Upper lobe of left lung (tissue), 6 donors: Measurements from ENCODE around the gene RALGAPA2. TPM values are rescaled to one million over a fixed set of nuclear protein-coding genes. Genes with fewer than 3 reads are reported as not detected.

ENCODE experiments used
- ATAC-seq, 2 donors: fragments of 200-7000 bp; cut with Tn5 transposase; one replicate each; pipeline ENCODE4 v1.9.1; 2022; ENCODE audit warnings: mild to moderate bottlenecking in 2 of 2, moderate library complexity in 2 of 2; ENCODE audit not compliant: low FRiP score in 2 of 2
- DNase-seq, 2 donors: peaks; one replicate each; pipeline ENCODE4 v3.0.0-alpha.2; 2019 to 2020
- H3K27ac ChIP-seq, 4 donors: fragments of 200-600 bp; sonication (generic); one replicate each; pipeline ENCODE4 v1.5.1; 2016 to 2019
- H3K27me3 ChIP-seq, 4 donors: fragments of 200-600 bp; sonication (generic); one replicate each; pipeline ENCODE4 v1.5.1; 2017 to 2019
- H3K36me3 ChIP-seq, 4 donors: fragments of 200-600 bp; sonication (generic); one replicate each; pipeline ENCODE4 v1.5.1; 2016 to 2019
- H3K4me1 ChIP-seq, 4 donors: fragments of 200-600 bp; sonication (generic); one replicate each; pipeline ENCODE4 v1.5.1; 2018 to 2019
- H3K4me3 ChIP-seq, 4 donors: fragments of 200-600 bp; sonication (generic); one replicate each; pipeline ENCODE4 v1.5.1; 2017 to 2019; ENCODE audit warnings: mild to moderate bottlenecking in 2 of 4, moderate library complexity in 1 of 4
- H3K9me3 ChIP-seq, 4 donors: fragments of 200-600 bp; sonication (generic); one replicate each; pipeline ENCODE4 v1.5.1; 2018 to 2019
- CTCF ChIP-seq, 6 experiments: fragments of 450-650 bp in 4 of 6; fragments of 200-600 bp in 2 of 6; sonication (generic) in 2 of 6; IDR thresholded peaks; one replicate each; pipeline ENCODE4 v1.5.1; 2016 to 2019; ENCODE audit warnings: antibody characterized with exemption in 6 of 6
- EP300 ChIP-seq, 4 donors: sonication (generic); formaldehyde crosslinking; IDR thresholded peaks; one replicate each; pipeline ENCODE4 v1.5.1; 2017; ENCODE audit warnings: antibody characterized with exemption in 4 of 4, control low read depth in 2 of 4
- POLR2A ChIP-seq, 4 donors: fragments of 450-650 bp; IDR thresholded peaks; one replicate each; pipeline ENCODE4 v1.5.1; 2016 to 2017; ENCODE audit warnings: antibody characterized with exemption in 4 of 4, mild to moderate bottlenecking in 2 of 4
- POLR2AphosphoS5 ChIP-seq, 2 donors: sonication (generic); formaldehyde crosslinking; IDR thresholded peaks; one replicate each; pipeline ENCODE4 v1.5.1; 2017; ENCODE audit warnings: antibody characterized with exemption in 2 of 2
- WGBS, 2 donors: methylation state at CpG; one replicate each; pipeline ENCODE4 v1.1.5; 2017 to 2018; 5-methylcytosine and 5-hydroxymethylcytosine counted together
- total RNA-seq, 6 donors: library from RNA; depleted of rRNA in 4 of 6; stranded (reverse); fragments of >200 nt in 4 of 6; gene quantifications; one replicate each; pipeline versions ENCODE4 v1.1.0 to v1.2.1, GENCODE V29; 2016 to 2021
- donor health status: DM: no; HTN: no; CAD: no; lungs with moderate emphysema.
- donor health status: DM: no; HTN: yes; CAD: no; lungs with severe emphysema.

Gene RALGAPA2
- total RNA-seq, 6 donors from 2014 or later = 50.8 to 95.3 (median 65.3) TPM

DNA sequence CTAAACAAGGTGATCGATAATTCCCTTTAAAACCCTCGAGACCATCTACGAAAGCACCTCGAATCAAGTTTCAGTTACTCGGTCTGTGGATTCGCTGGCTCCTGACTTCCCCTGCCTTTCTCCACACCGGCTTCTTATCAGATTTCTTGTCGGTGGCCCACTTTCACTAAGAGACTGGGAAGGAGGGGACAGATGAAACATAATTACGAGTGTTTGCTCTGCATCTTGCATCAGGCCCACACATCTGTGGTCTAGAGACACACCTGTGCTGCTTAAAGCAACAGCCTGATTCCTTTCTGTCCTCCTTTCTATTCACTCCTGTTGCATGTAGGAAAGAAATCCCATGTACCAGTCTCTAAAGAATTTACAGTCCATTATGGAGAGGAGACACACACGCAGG is 306.8 kb downstream of the RALGAPA2 start:
- H3K27ac ChIP-seq = no peak overlapping the region
- 77 to 78% methylated on average over 10 of the region's 10 CpGs for WGBS, 2 donors
- ATAC-seq (no peak), DNase-seq (no peak)
- H3K4me3 ChIP-seq = no peak overlapping the region
- TF ChIP-seq POLR2AphosphoS5 (IDR thresholded peaks at IDR 0.05) = no peak
- no peak for TF ChIP-seq EP300 (IDR thresholded peaks at IDR 0.05)
- TF ChIP-seq POLR2A (IDR thresholded peaks at IDR 0.05) = no peak
- TF ChIP-seq CTCF (IDR thresholded peaks at IDR 0.05) = no peak
- H3K4me1 ChIP-seq = no peaks in the 10 kb centered on the region
- H3K27me3 ChIP-seq = no peaks in the 10 kb centered on the region
- H3K36me3 ChIP-seq = peaks cover 0 to 68% (median 6%) of the 10 kb centered on the region in 4 donors
- H3K9me3 ChIP-seq = no peaks in the 10 kb centered on the region

- no peak for ATAC-seq
These were observed 307.8 kb downstream of the RALGAPA2 start for GRCh38 chr20:20404633-20405032.

DNA sequence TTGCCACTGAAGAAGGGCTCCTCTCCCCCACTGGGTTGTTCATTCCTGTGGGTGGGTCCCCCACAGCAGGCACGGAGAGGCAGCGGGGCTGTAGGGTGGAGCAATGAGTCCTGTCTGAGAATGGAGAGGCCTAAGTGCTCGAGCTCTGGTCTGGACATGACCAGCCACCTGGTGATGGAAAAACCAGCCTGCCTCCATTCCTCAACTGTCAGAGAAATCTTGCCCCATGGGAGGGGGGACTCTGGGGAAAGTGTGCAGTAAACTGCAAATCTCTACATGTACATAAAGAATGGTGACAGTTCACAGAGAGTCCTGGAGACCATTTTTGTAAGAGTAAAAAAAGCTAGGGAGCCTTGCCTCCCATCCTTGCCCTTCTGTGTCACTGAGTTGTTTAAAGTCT is 310.5 kb downstream of the RALGAPA2 start:
- Histone ChIP-seq H3K27me3 (no peaks in the 10 kb centered on the region), H3K9me3 (no peaks in the 10 kb centered on the region), H3K27ac (no peak overlapping the region), H3K4me1 (no peaks in the 10 kb centered on the region), H3K4me3 (no peak overlapping the region), H3K36me3 (peaks cover 0 to 73% (median 12%) of the 10 kb centered on the region in 4 donors)
- WGBS, 2 donors = 78% methylated on average over 3 of the region's 3 CpGs
- ATAC-seq (no peak), DNase-seq (no peak)
- no peak for TF ChIP-seq POLR2AphosphoS5 (IDR thresholded peaks at IDR 0.05)
- TF ChIP-seq EP300 (IDR thresholded peaks at IDR 0.05) = no peak
- no peak for TF ChIP-seq CTCF (IDR thresholded peaks at IDR 0.05)
- TF ChIP-seq POLR2A (IDR thresholded peaks at IDR 0.05) = no peak

More at GRCh38 chr20:20404633-20405032, 307.8 kb downstream of the RALGAPA2 start:
- no peaks in the 10 kb centered on the region for H3K27me3 ChIP-seq
- H3K4me1 ChIP-seq = no peaks in the 10 kb centered on the region
- WGBS, 2 donors = 93 to 97% methylated on average over 5 of the region's 5 CpGs
- H3K9me3 ChIP-seq = no peaks in the 10 kb centered on the region
- DNase-seq = no peak
- H3K36me3 ChIP-seq = peaks cover 0 to 64% (median 8%) of the 10 kb centered on the region in 4 donors
- no peak overlapping the region for H3K4me3 ChIP-seq
- TF ChIP-seq POLR2AphosphoS5 (IDR thresholded peaks at IDR 0.05) = no peak
- TF ChIP-seq POLR2A (IDR thresholded peaks at IDR 0.05) = no peak
- no peak for TF ChIP-seq EP300 (IDR thresholded peaks at IDR 0.05)
- TF ChIP-seq CTCF (IDR thresholded peaks at IDR 0.05) = no peak
- no peak overlapping the region for H3K27ac ChIP-seq

- DNase-seq = no peak
- 88 to 92% methylated on average over 12 to 13 of the region's 13 CpGs for WGBS, 2 donors
- no peaks in the 10 kb centered on the region for H3K9me3 ChIP-seq
- H3K27ac ChIP-seq = no peak overlapping the region
- peak in 1 of 2 donors; percentile 14 for ATAC-seq
- TF ChIP-seq EP300 (IDR thresholded peaks at IDR 0.05) (no peak), CTCF (IDR thresholded peaks at IDR 0.05) (no peak), POLR2A (IDR thresholded peaks at IDR 0.05) (no peak)
- no peaks in the 10 kb centered on the region for H3K4me1 ChIP-seq
- H3K4me3 ChIP-seq = no peak overlapping the region
- H3K27me3 ChIP-seq = no peaks in the 10 kb centered on the region
- peaks cover 0 to 76% (median 28%) of the 10 kb centered on the region in 4 donors for H3K36me3 ChIP-seq
These were observed 312.6 kb downstream of the RALGAPA2 start for GRCh38 chr20:20399531-20400500.
